ENCODE results near the gene SLC2A14.
A peak's percentile ranks its signal among the peaks of the same experiment; 100 is the strongest.
"Not testable (repeated sequence)": the region's sequence is repeated elsewhere in the genome, so short reads cannot be mapped to it uniquely, and the experiment has no call there.

SLC2A14 gene

GRCh38 chr12:7832059-7832696 lies 40.5 kb downstream of the SLC2A14 start:
- DNase-seq: peak; percentile 73

GRCh38 chr12:7829737-7830136 lies 43.0 kb downstream of the SLC2A14 start:
- DNase-seq: not testable (repeated sequence)

GRCh38 chr12:7825754-7826153 lies 47.0 kb downstream of the SLC2A14 start:
- DNase-seq: not testable (repeated sequence)

- peak; percentile 83 for DNase-seq
These were observed 65.7 kb downstream of the SLC2A14 start for GRCh38 chr12:7806863-7807487.

GRCh38 chr12:7806319-7806718 lies 66.4 kb downstream of the SLC2A14 start:
- not testable (repeated sequence) for DNase-seq

- no peak for DNase-seq
These were observed 71.3 kb downstream of the SLC2A14 start for GRCh38 chr12:7801460-7801859.

- not testable (repeated sequence) for DNase-seq
These were observed 73.9 kb downstream of the SLC2A14 start for GRCh38 chr12:7798750-7799308.

- no peak for DNase-seq
These were observed 74.9 kb downstream of the SLC2A14 start for GRCh38 chr12:7797698-7798398.

- not testable (repeated sequence) for DNase-seq
These were observed 75.4 kb downstream of the SLC2A14 start for GRCh38 chr12:7797269-7797668.

GRCh38 chr12:7793211-7793610 lies 79.5 kb downstream of the SLC2A14 start:
- no peak for DNase-seq

- not testable (repeated sequence) for DNase-seq
These were observed 83.7 kb downstream of the SLC2A14 start, which contains the start of gene NANOG for GRCh38 chr12:7788884-7789528. Gene NANOG, plus strand, starts transcription at chr12:7789402. Its CDS starts 213 bp downstream, at chr12:7789615.

GRCh38 chr12:7788294-7788660 lies 84.4 kb downstream of the SLC2A14 start:
- no peak for DNase-seq

- no peak for DNase-seq
These were observed 85.0 kb downstream of the SLC2A14 start for GRCh38 chr12:7787574-7788293.

- DNase-seq: no peak
These were observed 88.0 kb downstream of the SLC2A14 start for GRCh38 chr12:7784701-7785100.

- not testable (repeated sequence) for DNase-seq
These were observed 89.3 kb downstream of the SLC2A14 start for GRCh38 chr12:7783433-7783832.

- DNase-seq: no peak
These were observed 90.7 kb downstream of the SLC2A14 start for GRCh38 chr12:7782055-7782454.

- DNase-seq: no peak
These were observed 91.4 kb downstream of the SLC2A14 start for GRCh38 chr12:7781274-7781673.

- no peak for DNase-seq
These were observed 102.7 kb downstream of the SLC2A14 start for GRCh38 chr12:7769999-7770398.
